ENCODE results near the gene OXER1. TPM values are rescaled to one million over a fixed set of nuclear protein-coding genes. Genes with fewer than 3 reads are reported as not detected.

The OXER1 gene
- total RNA-seq, 4 donors from 2014 or later, result 8.2 to 25.0 (median 14.5) TPM

DNA sequence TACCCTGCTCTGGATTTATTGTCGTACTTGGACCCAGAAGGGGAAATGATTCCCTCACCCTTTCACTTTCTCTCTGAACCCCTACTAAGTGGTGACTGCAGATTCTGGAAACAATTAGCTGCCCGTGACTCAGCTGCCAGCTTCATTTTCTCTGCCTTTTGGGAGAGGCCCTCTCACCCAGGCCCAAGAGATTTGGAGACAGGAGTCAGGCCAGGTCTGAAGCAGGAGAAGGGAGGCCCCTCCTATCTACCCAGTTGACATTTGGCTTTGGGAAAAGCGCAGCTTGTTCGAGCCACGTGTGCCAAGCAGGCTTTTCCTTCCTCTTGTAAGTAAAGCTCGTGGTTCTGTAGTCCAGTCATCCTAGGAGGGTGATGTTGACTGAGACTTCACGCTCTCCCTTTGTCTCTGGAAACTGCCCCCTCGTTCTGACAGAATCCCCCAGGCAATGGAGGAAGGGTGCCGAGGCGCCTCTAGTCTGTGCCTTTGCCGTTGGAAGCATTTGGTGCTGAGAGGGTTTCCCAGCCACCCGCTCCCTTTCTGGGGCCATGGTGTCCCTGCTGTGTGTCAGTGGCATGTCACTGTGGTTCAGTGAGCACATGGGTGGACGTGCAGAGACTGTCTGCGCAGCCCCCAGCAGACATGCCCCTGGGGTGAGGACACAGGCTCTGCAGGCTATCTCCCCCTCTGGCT lies 8.6 kb downstream of the OXER1 start:
- no peak overlapping the region for H3K27ac ChIP-seq
- DNase-seq, result peak in 1 of 3 donors; percentile 44

DNA sequence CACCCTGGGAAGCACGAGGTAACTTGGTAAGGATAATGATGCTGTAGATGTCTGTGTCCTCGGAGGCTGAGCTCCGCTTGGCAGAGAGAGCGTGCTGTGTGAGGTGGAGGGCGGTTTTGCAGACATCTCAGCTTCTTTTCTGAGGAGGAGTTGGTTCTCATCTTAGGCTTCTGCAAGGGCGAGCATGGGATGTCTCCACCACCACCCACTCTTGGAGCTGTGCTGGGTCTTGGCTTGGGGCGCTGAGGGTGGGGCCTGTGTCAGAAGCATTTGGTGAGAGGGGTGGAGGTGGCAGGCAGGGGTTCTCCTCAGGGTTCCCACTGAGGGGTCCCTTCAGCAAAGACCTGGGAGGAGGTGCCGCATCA lies 9.2 kb downstream of the OXER1 start:
- Histone ChIP-seq H3K27me3 (no peaks in the 10 kb centered on the region), H3K4me3 (no peak overlapping the region), H3K36me3 (peaks cover 0 to 6% (median 0%) of the 10 kb centered on the region in 3 donors), H3K27ac (peak overlapping the region in 1 of 4 donors; percentile 56), H3K4me1 (peaks cover 0 to 12% (median 7%) of the 10 kb centered on the region in 4 donors), H3K9me3 (no peaks in the 10 kb centered on the region)
- peak in 1 of 3 donors; percentile 45 for DNase-seq
- no peak for TF ChIP-seq POLR2A (IDR thresholded peaks at IDR 0.05)
- TF ChIP-seq, protein P1, sequence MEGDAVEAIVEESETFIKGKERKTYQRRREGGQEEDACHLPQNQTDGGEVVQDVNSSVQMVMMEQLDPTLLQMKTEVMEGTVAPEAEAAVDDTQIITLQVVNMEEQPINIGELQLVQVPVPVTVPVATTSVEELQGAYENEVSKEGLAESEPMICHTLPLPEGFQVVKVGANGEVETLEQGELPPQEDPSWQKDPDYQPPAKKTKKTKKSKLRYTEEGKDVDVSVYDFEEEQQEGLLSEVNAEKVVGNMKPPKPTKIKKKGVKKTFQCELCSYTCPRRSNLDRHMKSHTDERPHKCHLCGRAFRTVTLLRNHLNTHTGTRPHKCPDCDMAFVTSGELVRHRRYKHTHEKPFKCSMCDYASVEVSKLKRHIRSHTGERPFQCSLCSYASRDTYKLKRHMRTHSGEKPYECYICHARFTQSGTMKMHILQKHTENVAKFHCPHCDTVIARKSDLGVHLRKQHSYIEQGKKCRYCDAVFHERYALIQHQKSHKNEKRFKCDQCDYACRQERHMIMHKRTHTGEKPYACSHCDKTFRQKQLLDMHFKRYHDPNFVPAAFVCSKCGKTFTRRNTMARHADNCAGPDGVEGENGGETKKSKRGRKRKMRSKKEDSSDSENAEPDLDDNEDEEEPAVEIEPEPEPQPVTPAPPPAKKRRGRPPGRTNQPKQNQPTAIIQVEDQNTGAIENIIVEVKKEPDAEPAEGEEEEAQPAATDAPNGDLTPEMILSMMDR (IDR thresholded peaks at IDR 0.05), result no peak

More for the DNA sequence above, 8.6 kb downstream of the OXER1 start:
- H3K27me3 ChIP-seq, result no peaks in the 10 kb centered on the region
- no peaks in the 10 kb centered on the region for H3K9me3 ChIP-seq
- TF ChIP-seq, protein P1 (IDR thresholded peaks at IDR 0.05), result no peak
- peaks cover 0 to 12% (median 7%) of the 10 kb centered on the region in 4 donors for H3K4me1 ChIP-seq
- H3K4me3 ChIP-seq, result no peak overlapping the region
- peaks cover 0 to 6% (median 0%) of the 10 kb centered on the region in 3 donors for H3K36me3 ChIP-seq

DNA sequence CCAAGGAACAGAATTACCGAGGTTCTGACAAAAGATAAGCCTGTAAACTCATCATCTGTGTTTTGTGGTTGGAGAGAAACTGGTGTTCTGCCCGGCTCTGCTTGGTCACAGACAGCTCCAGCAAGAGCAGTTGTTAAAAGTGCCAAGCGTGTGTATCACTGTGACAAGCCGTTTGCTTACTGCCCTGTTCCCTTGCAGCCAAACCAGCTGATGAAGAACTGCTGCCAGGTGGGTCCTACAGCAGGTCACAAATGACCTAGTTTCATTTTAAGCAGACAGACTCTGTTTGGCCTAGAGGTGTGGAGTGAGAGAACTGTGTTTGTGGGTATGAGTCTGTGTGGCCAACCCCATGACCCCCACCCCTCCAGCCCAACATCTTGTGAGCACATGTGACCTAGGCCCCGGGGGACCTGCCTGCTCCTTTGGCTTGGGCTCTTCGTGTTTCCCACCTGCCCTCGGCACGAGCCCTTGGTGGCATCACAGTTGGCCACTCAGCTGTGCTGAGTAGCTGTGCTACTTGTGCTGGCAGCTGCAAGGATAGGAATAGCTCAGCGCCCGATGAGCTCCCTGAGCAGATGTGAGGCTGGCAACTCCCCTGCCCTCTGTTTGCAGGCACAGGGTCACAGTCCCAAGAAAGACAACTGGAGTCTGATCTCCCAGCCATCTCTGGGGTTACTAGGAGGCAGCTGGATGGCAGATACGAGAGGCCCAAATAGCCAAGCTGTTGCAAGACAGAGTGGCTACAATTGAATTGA lies 9.7 kb downstream of the OXER1 start:
- DNase-seq, result peak in 2 of 3 donors; percentile 82
- no peaks in the 10 kb centered on the region for H3K27me3 ChIP-seq
- H3K9me3 ChIP-seq, result no peaks in the 10 kb centered on the region
- TF ChIP-seq, protein P1 (IDR thresholded peaks at IDR 0.05), result no peak
- TF ChIP-seq POLR2A (IDR thresholded peaks at IDR 0.05), result no peak
- peaks cover 0 to 12% (median 7%) of the 10 kb centered on the region in 4 donors for H3K4me1 ChIP-seq
- peak overlapping the region in 1 of 4 donors; percentile 56 for H3K27ac ChIP-seq
- peaks cover 0 to 6% (median 0%) of the 10 kb centered on the region in 3 donors for H3K36me3 ChIP-seq
- H3K4me3 ChIP-seq, result no peak overlapping the region

DNA sequence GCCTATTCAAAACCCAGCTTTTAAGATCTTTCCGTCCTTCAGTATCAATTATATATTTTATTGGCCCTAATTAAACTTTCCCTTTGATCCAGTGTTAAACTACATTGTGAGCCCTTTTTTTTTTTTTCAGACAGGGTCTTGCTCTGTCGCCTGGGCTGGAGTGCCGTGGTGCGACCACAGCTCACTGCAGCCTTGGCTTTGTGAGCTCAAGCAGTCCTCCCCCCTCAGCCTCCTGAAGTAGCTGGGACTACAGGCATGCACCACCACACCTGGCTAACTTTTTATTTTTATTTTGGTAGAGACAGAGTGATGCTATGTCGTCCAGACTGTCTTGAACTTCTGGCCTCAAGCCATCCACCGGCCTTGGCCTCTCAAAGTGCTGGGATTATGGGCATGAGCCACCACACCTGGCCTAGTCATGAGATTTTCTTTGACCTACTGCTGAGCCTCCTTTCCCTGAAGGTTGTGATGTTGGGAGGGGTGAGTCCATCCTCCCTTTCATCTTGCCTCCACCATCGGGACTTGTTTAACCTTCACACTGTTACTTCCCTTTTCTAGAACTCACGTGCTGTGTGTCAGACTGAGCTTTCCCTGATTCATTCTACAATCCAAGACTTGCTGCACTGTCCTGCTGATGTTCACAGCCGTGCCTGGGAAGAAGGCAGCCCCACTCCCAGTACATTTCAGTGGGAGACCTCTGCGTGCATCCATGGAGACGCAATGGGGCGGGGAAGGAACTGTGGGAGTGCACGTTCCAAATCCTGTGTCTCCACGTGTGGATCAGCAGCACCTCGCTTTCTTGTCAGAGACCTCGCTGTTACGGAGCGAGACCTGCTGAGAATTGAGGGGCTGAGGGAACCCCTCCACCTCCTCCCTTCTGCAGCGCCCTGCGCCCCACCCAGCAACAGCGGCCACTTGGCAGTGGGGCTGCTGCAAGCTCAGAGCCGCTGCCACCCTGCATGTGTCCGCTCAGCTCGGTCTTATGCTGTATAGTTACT lies 10.8 kb downstream of the OXER1 start:
- H3K9me3 ChIP-seq, result no peaks in the 10 kb centered on the region
- TF ChIP-seq POLR2A (IDR thresholded peaks at IDR 0.05), result no peak
- TF ChIP-seq, protein P1 (IDR thresholded peaks at IDR 0.05), result no peak
- H3K27ac ChIP-seq, result peak overlapping the region in 1 of 4 donors; percentile 56
- H3K4me3 ChIP-seq, result no peak overlapping the region
- H3K36me3 ChIP-seq, result peaks cover 0 to 6% (median 0%) of the 10 kb centered on the region in 3 donors
- DNase-seq, result peak in 1 of 3 donors; percentile 41
- H3K27me3 ChIP-seq, result no peaks in the 10 kb centered on the region
- H3K4me1 ChIP-seq, result peaks cover 0 to 12% (median 7%) of the 10 kb centered on the region in 4 donors

DNA sequence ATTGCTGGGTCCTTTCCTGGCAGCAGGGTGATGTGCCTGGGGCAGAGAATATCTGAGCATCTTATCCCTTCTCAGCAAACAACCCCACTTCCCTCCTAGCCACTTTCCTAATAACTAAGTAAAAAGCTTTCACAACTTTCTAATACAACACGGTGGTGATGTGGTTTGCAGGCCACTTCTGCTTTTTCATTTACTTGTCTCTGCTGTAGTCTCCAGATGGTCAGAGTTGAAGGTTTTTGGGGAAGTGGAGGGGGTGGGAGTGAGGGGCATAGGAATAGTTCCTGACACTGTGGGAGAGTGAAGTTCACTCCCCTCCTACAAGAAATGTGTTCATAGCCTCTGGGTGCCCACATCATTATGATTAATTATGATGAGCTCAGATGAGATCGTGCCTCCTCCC lies 11.6 kb downstream of the OXER1 start:
- peaks cover 0 to 6% (median 0%) of the 10 kb centered on the region in 3 donors for H3K36me3 ChIP-seq
- H3K4me3 ChIP-seq, result no peak overlapping the region
- no peaks in the 10 kb centered on the region for H3K27me3 ChIP-seq
- no peak for TF ChIP-seq POLR2A (IDR thresholded peaks at IDR 0.05)
- TF ChIP-seq, protein P1 (IDR thresholded peaks at IDR 0.05), result no peak
- H3K27ac ChIP-seq, result peak overlapping the region in 1 of 4 donors; percentile 28
- peak in 2 of 3 donors; percentile 74 to 75 for DNase-seq
- peaks cover 0 to 12% (median 7%) of the 10 kb centered on the region in 4 donors for H3K4me1 ChIP-seq
- no peaks in the 10 kb centered on the region for H3K9me3 ChIP-seq
